ENCODE measurements around the gene ATRN.

- no peak for TF ChIP-seq POLR2A (IDR thresholded peaks at IDR 0.05; ENCODE audit: low read length)
- TF ChIP-seq GATA1 (IDR thresholded peaks at IDR 0.05; ENCODE audit: low read depth, low read length), result no peak
These were observed 9.5 kb upstream of the ATRN start for GRCh38 chr20:3461211-3461771.
